SH-SY5Y (cell line): ENCODE results near the gene C22orf23.

Experiments
- GATA2 ChIP-seq: IDR thresholded peaks from 2 replicates; pipeline ENCODE4 v1.6.1; 2011; ENCODE audit warnings: mild to moderate bottlenecking, low read depth, low read length
- GATA3 ChIP-seq: IDR thresholded peaks from 2 replicates; pipeline ENCODE4 v1.6.1; 2011; ENCODE audit warnings: low read depth, mild to moderate bottlenecking, low read length, moderate library complexity

Gene C22orf23

DNA sequence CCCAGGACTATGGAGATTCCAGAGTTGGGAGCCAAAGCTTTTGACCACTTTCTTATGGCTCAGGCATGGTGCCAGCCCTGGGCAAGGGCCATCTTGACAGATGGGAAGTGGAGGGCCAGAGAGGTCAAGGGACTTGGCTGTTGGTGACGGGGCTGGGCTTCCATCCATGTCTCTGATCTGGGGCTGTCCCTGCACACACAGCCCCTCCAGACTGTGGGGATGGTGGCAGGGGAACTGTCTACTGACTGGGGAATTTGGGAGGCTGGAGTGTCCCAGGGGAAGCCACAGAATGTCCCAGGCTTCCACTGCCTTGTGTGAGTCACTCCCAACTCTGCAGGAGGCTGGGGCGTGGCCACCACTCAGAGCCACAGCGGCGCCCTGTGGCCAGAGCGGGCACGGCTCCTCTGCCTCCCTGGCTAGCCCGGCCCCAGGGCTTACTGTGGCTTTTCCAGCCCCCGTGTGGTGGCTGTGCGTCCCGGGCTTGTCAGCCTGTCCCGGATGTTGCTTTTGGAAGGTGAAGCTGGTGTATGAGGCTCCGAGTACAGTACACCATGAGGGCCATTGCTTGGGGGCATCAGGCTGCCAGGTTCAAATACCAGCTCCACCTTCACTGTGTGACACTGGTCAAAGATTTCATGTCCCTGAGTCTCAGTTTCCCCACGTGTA, 19.6 kb downstream of the C22orf23 start:
- no peak for TF ChIP-seq GATA3
- no peak for TF ChIP-seq GATA2

DNA sequence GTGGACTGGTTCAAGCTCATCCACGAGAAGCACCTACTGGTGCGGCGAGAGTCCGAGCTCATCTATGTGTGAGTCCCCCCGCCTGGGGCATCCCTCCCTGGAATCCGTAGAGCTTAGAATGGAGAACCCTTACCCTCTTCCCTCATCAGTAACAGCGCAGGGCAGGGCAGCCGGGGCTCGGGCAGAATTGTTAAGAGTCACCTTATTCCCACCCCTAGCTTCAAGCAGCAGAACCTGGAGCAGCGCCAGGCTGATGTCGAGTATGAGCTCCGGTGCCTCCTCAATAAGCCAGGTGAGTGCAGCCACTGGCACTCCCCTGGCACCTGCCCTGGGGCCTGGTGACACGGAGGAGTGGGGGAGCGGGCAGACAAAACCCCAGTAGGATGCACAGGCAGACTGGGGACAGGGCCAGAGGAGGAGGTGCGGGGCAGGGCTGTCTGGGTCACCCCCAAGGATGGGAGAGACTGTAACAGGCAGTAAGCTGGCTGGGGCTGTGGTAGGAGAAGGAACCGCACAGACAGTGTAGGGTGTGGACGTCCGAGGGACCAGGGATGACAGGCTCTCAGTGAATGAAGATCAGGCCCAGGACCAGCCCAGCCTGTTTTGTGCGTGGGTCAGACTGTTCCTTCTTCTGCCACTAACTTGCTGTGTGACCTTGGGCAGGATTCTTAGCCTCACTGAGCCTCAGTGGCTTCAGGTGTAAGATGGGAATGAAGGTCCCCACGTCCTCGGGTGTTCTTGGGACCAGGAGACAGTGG, 20.4 kb downstream of the C22orf23 start:
- no peak for TF ChIP-seq GATA2
- TF ChIP-seq GATA3: no peak

DNA sequence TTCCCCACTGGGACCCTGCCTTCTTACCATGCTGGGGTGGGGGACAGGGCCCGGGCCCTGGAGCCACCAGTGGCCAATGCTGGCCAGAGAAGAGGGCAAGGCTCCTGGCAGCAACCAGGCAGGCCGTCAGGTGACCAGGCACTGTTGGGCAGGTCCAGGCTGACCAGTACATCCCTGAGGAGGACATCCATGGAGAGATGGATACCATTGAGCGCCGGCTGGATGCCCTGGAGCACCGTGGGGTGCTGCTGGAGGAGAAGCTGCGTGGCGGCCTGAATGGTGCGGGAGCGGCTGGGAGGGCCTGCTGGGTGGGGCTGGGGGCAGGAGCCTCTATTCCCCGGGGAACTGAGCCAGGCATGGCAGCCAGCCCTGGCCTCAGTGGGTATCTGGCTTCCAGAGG, 21.0 kb downstream of the C22orf23 start:
- TF ChIP-seq GATA2: no peak
- no peak for TF ChIP-seq GATA3

DNA sequence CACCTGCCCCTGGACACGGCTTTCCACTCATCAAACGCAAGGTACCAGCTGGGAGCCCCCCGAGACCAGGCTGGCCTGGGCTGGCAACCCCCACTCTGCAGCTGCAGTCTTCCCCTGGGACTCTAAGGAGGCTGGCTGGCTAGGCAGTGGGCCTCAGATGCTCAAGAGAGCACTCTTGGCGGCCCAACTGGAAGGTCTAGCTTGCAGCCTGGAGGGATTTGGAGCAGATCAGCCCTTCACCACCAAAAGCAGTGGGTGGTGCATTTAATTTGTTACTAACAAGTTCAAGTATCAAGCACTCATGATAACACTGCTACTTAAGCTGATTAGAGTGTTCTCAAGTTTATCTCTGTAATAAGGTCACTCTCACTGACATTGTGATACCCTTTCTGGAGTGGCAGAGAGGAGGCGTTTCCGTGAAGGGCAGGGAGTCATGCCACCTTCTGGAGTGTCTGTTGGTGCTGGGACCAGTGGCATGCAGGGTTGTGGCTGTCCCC, 21.5 kb downstream of the C22orf23 start:
- TF ChIP-seq GATA3: no peak

GRCh38 chr22:37930952-37931440, 22.4 kb downstream of the C22orf23 start:
- no peak for TF ChIP-seq GATA3
- no peak for TF ChIP-seq GATA2

- TF ChIP-seq GATA3: no peak
- TF ChIP-seq GATA2: no peak
Measured at GRCh38 chr22:37930270-37930951, 23.0 kb downstream of the C22orf23 start.

DNA sequence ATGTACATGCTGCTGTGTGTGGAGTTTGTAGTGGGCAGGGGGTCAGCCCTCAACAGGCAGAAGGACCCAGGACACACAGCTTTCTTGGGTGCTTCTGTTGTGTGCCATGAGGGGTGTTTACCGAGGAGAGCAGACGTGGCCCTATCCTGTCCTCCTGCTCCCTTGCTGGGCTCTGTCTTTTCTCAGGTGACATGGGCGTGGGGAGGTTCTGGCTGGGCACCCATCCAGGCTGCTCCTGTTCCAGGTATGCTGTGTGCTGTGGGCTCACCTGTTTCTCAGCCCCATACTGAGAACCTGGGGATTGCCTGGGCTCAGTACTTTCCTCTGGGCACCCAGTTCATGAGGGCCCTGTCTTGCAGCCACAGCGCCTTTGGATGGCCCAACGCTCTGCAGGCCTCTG, 24.0 kb downstream of the C22orf23 start:
- no peak for TF ChIP-seq GATA2

DNA sequence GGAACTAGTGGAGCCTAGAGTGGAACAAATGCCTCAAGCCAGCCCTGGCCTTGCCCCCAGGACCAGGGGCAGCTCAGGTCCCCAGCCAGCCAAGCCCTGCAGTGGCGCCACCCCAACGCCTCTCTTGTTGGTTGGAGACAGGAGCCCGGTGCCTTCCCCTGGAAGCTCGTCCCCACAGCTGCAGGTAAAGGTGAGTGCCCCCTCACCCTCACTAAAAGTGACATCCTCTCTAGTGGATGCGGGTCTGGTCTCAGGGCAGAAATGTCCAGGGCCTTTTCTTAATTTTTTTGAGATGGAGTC, 25.8 kb downstream of the C22orf23 start:
- no peak for TF ChIP-seq GATA2
- TF ChIP-seq GATA3: no peak

GRCh38 chr22:37926771-37927636, 26.4 kb downstream of the C22orf23 start:
- no peak for TF ChIP-seq GATA3
- no peak for TF ChIP-seq GATA2

DNA sequence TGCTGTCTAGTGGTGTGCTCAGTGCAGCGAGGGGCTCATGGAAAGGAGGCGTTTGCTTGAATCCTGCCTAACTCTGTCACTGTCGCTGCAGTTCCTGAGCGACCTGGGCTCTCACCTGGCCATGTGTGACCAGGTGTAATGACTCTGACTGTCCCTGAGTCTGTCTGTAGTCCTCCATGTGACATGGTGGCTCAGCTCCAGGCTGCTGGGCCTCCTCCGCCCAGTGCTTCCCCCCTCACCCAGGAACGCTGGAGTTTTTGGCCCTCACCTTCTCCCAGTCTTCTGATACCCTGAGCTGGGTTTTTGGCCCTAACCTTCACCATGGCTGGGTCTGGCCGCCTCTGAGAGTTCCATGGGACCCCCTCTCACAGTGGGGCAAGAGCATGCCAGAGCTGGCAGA, 27.0 kb downstream of the C22orf23 start:
- TF ChIP-seq GATA3 (no peak), GATA2 (no peak)

DNA sequence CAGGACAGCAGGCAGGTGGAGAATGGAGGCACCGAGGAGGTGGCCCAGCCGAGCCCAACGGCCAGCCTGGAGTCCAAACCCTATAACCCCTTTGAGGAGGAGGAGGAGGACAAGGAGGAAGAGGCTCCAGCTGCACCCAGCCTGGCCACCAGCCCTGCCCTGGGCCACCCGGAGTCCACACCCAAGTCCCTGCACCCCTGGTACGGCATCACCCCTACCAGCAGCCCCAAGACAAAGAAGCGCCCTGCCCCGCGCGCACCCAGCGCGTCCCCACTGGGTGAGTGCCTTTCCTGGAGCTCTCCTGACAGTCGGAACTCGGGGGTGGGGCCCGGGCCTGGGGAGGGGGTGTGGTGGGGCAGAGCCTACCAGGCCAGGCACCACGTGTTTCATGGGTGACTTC, 27.6 kb downstream of the C22orf23 start:
- TF ChIP-seq GATA2: no peak
- TF ChIP-seq GATA3: no peak

- TF ChIP-seq GATA2 (no peak), GATA3 (no peak)
Measured at GRCh38 chr22:37925330-37925729, 28.1 kb downstream of the C22orf23 start.

- no peak for TF ChIP-seq GATA2
- TF ChIP-seq GATA3: no peak
Measured at GRCh38 chr22:37924386-37925065, 28.9 kb downstream of the C22orf23 start.
